ENCODE data around the gene IFNLR1. TPM values are rescaled to one million over a fixed set of nuclear protein-coding genes. Genes with fewer than 3 reads are reported as not detected.

IFNLR1 gene
- total RNA-seq, 4 donors from 2014 or later, result 2.0 to 7.4 (median 5.0) TPM

GRCh38 chr1:24110642-24111261 is 76.3 kb downstream of the IFNLR1 start:
- DNase-seq, result peak; percentile 73 to 94
- Histone ChIP-seq H3K27me3 (no peaks in the 10 kb centered on the region), H3K36me3 (no peaks in the 10 kb centered on the region), H3K4me1 (peaks cover 35 to 56% of the 10 kb centered on the region in 2 donors), H3K9me3 (no peaks in the 10 kb centered on the region), H3K27ac (peak overlapping the region; percentile 93 to 97 (median 96)), H3K4me3 (peak overlapping the region; percentile 58 to 69 (median 64))
- in situ Hi-C loops (cut with MboI; ENCODE audit: low sequenced_read_pairs in 4 of 4) (loop anchor here in 2 of 4 donors (5.0 to 10.0 kb wide), 2 partner anchors 38 to 46 kb away; no protein-coding TSS in a partner anchor), intact Hi-C loops (cut with DNase I; ENCODE audit: low total_unique reads) (loop anchor here (1.0 to 5.0 kb wide), 2 partner anchors 14 to 153 kb away; partner anchors contain the start of gene PNRC2)
- ATAC-seq, result peak; percentile 38 to 58
- TF ChIP-seq POLR2A (IDR thresholded peaks at IDR 0.05), result peak; percentile 67 to 80
- TF ChIP-seq CTCF (IDR thresholded peaks at IDR 0.05 in 4 of 5, conservative IDR thresholded peaks at IDR 0.05 in 1 of 5), result no peak

- in situ Hi-C loops (cut with MboI; ENCODE audit: low sequenced_read_pairs in 4 of 4) (loop anchor here in 2 of 4 donors (5.0 to 10.0 kb wide), 2 partner anchors 38 to 45 kb away; no protein-coding TSS in a partner anchor), intact Hi-C loops (cut with DNase I; ENCODE audit: low total_unique reads) (loop anchor here (1.0 to 5.0 kb wide), 2 partner anchors 14 to 153 kb away; partner anchors contain the start of gene PNRC2)
- H3K9me3 ChIP-seq, result no peaks in the 10 kb centered on the region
- TF ChIP-seq POLR2A (IDR thresholded peaks at IDR 0.05), result no peak
- no peak for TF ChIP-seq CTCF (IDR thresholded peaks at IDR 0.05 in 4 of 5, conservative IDR thresholded peaks at IDR 0.05 in 1 of 5)
- ATAC-seq, result no peak
- peak overlapping the region; percentile 93 to 97 (median 96) for H3K27ac ChIP-seq
- no peaks in the 10 kb centered on the region for H3K27me3 ChIP-seq
- peaks cover 41 to 65% of the 10 kb centered on the region in 2 donors for H3K4me1 ChIP-seq
- DNase-seq, result peak in 1 of 2 donors; percentile 39
- no peaks in the 10 kb centered on the region for H3K36me3 ChIP-seq
- H3K4me3 ChIP-seq, result peak overlapping the region; percentile 17 to 69 (median 62)
These were observed 77.2 kb downstream of the IFNLR1 start for GRCh38 chr1:24109686-24110475.

GRCh38 chr1:24109166-24109483 is 78.0 kb downstream of the IFNLR1 start:
- H3K27ac ChIP-seq, result peak overlapping the region; percentile 93 to 97 (median 96)
- H3K36me3 ChIP-seq, result no peaks in the 10 kb centered on the region
- H3K4me3 ChIP-seq, result peak overlapping the region in 1 of 4 donors; percentile 69
- intact Hi-C loops (cut with DNase I; ENCODE audit: low total_unique reads) (no loop called here), in situ Hi-C loops (cut with MboI; ENCODE audit: low sequenced_read_pairs in 4 of 4) (no loop called here)
- no peak for ATAC-seq
- H3K9me3 ChIP-seq, result no peaks in the 10 kb centered on the region
- H3K4me1 ChIP-seq, result peaks cover 48 to 70% of the 10 kb centered on the region in 2 donors
- no peaks in the 10 kb centered on the region for H3K27me3 ChIP-seq
- TF ChIP-seq POLR2A (IDR thresholded peaks at IDR 0.05), result no peak
- no peak for TF ChIP-seq CTCF (IDR thresholded peaks at IDR 0.05 in 4 of 5, conservative IDR thresholded peaks at IDR 0.05 in 1 of 5)
- DNase-seq, result no peak

- Histone ChIP-seq H3K27ac (peak overlapping the region; percentile 93 to 97 (median 96)), H3K4me1 (peaks cover 54 to 75% of the 10 kb centered on the region in 2 donors), H3K36me3 (no peaks in the 10 kb centered on the region), H3K27me3 (no peaks in the 10 kb centered on the region), H3K9me3 (no peaks in the 10 kb centered on the region), H3K4me3 (peak overlapping the region in 1 of 4 donors; percentile 69)
- peak; percentile 43 to 53 for ATAC-seq
- intact Hi-C loops (cut with DNase I; ENCODE audit: low total_unique reads) (no loop called here), in situ Hi-C loops (cut with MboI; ENCODE audit: low sequenced_read_pairs in 4 of 4) (no loop called here)
- TF ChIP-seq CTCF (IDR thresholded peaks at IDR 0.05 in 4 of 5, conservative IDR thresholded peaks at IDR 0.05 in 1 of 5), result no peak
- peak; percentile 45 to 65 for TF ChIP-seq POLR2A (IDR thresholded peaks at IDR 0.05)
- DNase-seq, result peak; percentile 70 to 83
These were observed 78.5 kb downstream of the IFNLR1 start for GRCh38 chr1:24108334-24109165.

Data from gastrocnemius medialis (tissue), 4 donors.